H9 (cell line): ENCODE measurements around the gene EXOC1L. TPM values are rescaled to one million over a fixed set of nuclear protein-coding genes. Genes with fewer than 3 reads are reported as not detected.

ENCODE experiments used
- DNase-seq: peaks from one replicate; pipeline ENCODE4 v3.0.0-alpha.2; 2017
- H2AFZ ChIP-seq: one replicate; pipeline ENCODE4 v1.6.1; 2013; ENCODE audit warnings: mild to moderate bottlenecking, low read length, control low read depth, moderate library complexity
- H2AK5ac ChIP-seq: 2 replicates; pipeline ENCODE4 v1.6.1; 2013; ENCODE audit warnings: low read length, control low read depth, mixed read lengths; ENCODE audit not compliant: insufficient read length
- H2BK120ac ChIP-seq: one replicate; pipeline ENCODE4 v1.6.1; 2013; ENCODE audit warnings: low read depth, mild to moderate bottlenecking, low read length, control low read depth, inconsistent platforms; ENCODE audit not compliant: poor library complexity, severe bottlenecking
- H2BK12ac ChIP-seq: 2 replicates; pipeline ENCODE4 v1.6.1; 2013; ENCODE audit warnings: low read length, control low read depth, mixed read lengths, low read depth; ENCODE audit not compliant: insufficient read length
- H2BK15ac ChIP-seq: 2 replicates; pipeline ENCODE4 v1.6.1; 2013; ENCODE audit warnings: low read depth, low read length, control low read depth
- H2BK20ac ChIP-seq: one replicate; pipeline ENCODE4 v1.6.1; 2013; ENCODE audit warnings: low read depth, mild to moderate bottlenecking, low read length, control low read depth, inconsistent platforms; ENCODE audit not compliant: poor library complexity, severe bottlenecking
- H2BK5ac ChIP-seq: 2 replicates; pipeline ENCODE4 v1.6.1; 2013; ENCODE audit warnings: low read length, control low read depth, mixed read lengths; ENCODE audit not compliant: insufficient read length
- H3K14ac ChIP-seq: 2 replicates; pipeline ENCODE4 v1.6.1; 2013; ENCODE audit warnings: low read length, control low read depth; ENCODE audit not compliant: insufficient read depth
- H3K18ac ChIP-seq: 2 replicates; pipeline ENCODE4 v1.6.1; 2013; ENCODE audit warnings: low read depth, mild to moderate bottlenecking, mixed read lengths, low read length, control low read depth; ENCODE audit not compliant: insufficient read length
- H3K23ac ChIP-seq: 2 replicates; pipeline ENCODE4 v1.6.1; 2013; ENCODE audit warnings: low read length, control low read depth, mixed read lengths, low read depth; ENCODE audit not compliant: insufficient read length
- H3K23me2 ChIP-seq: 2 replicates; pipeline ENCODE4 v1.6.1; 2013; ENCODE audit warnings: low read depth, mild to moderate bottlenecking, mixed read lengths, low read length, control low read depth; ENCODE audit not compliant: insufficient read length, poor library complexity, severe bottlenecking
- H3K27ac ChIP-seq: 2 replicates; pipeline ENCODE4 v1.5.1; 2013; ENCODE audit warnings: low read length, control low read depth, mixed read lengths, low read depth; ENCODE audit not compliant: insufficient read length
- H3K27me3 ChIP-seq: 2 replicates; pipeline ENCODE4 v1.6.1; 2013; ENCODE audit warnings: low read length, control low read depth, inconsistent platforms; ENCODE audit not compliant: insufficient read depth
- H3K4ac ChIP-seq: 2 replicates; pipeline ENCODE4 v1.6.1; 2013; ENCODE audit warnings: low read depth, mild to moderate bottlenecking, control low read depth, inconsistent platforms, low read length, moderate library complexity
- H3K4me1 ChIP-seq: 2 replicates; pipeline ENCODE4 v1.6.1; 2013; ENCODE audit warnings: low read length, control low read depth, inconsistent platforms; ENCODE audit not compliant: insufficient read depth
- H3K4me2 ChIP-seq: 2 replicates; pipeline ENCODE4 v1.6.1; 2013; ENCODE audit warnings: low read length, control low read depth, mixed read lengths; ENCODE audit not compliant: insufficient read length, insufficient read depth
- H3K56ac ChIP-seq: 2 replicates; pipeline ENCODE4 v1.6.1; 2013; ENCODE audit warnings: low read depth, mild to moderate bottlenecking, mixed read lengths, low read length, control low read depth; ENCODE audit not compliant: insufficient read length
- H3K79me1 ChIP-seq: 2 replicates; pipeline ENCODE4 v1.6.1; 2013; ENCODE audit warnings: low read depth, mild to moderate bottlenecking, moderate library complexity, low read length, control low read depth, inconsistent platforms; ENCODE audit not compliant: insufficient read depth, poor library complexity, severe bottlenecking
- H3K79me2 ChIP-seq: 2 replicates; pipeline ENCODE4 v1.6.1; 2013; ENCODE audit warnings: low read length, control low read depth, inconsistent platforms; ENCODE audit not compliant: insufficient read depth
- H3K9ac ChIP-seq: 2 replicates; pipeline ENCODE4 v1.6.1; 2013; ENCODE audit warnings: low read length, control low read depth, mixed read lengths; ENCODE audit not compliant: insufficient read length; ENCODE audit errors: extremely low read depth
- H3K9me3 ChIP-seq: one replicate; pipeline ENCODE4 v1.6.1; 2013; ENCODE audit warnings: low read depth, low read length, inconsistent platforms; ENCODE audit not compliant: control insufficient read depth
- H3T11ph ChIP-seq: one replicate; pipeline ENCODE4 v1.6.1; 2013; ENCODE audit warnings: mild to moderate bottlenecking, low read length, control low read depth, inconsistent platforms
- H4K20me1 ChIP-seq: one replicate; pipeline ENCODE4 v1.6.1; 2013; ENCODE audit not compliant: control insufficient read depth, insufficient read length, insufficient read depth
- H4K5ac ChIP-seq: 2 replicates; pipeline ENCODE4 v1.6.1; 2013; ENCODE audit warnings: low read depth, mild to moderate bottlenecking, mixed read lengths, low read length, control low read depth; ENCODE audit not compliant: insufficient read length
- H4K8ac ChIP-seq: replicated peaks from 2 replicates; pipeline ENCODE4 v1.6.1; 2013; ENCODE audit warnings: low read length, control low read depth, mixed read lengths, low read depth; ENCODE audit not compliant: insufficient read length
- H4K91ac ChIP-seq: 2 replicates; pipeline ENCODE4 v1.6.1; 2013; ENCODE audit warnings: low read depth, mild to moderate bottlenecking, moderate library complexity, mixed read lengths, low read length, control low read depth; ENCODE audit not compliant: insufficient read length
- H3K27ac Mint-ChIP-seq, 3 experiments: 2 replicates in 2 of 3; 3 replicates in 1 of 3; pipeline ENCODE4 v1.8.0; 2020 to 2021; ENCODE audit warnings: mixed read lengths in 3 of 3, mild to moderate bottlenecking in 1 of 3, moderate library complexity in 1 of 3
- H3K27me3 Mint-ChIP-seq: 2 replicates; pipeline ENCODE4 v1.8.0; 2021; ENCODE audit warnings: low read depth, mild to moderate bottlenecking, moderate library complexity, mixed read lengths
- H3K36me3 Mint-ChIP-seq, 3 experiments: 2 replicates in 2 of 3; 3 replicates in 1 of 3; pipeline ENCODE4 v1.8.0; 2020 to 2021; ENCODE audit warnings: low read depth in 3 of 3, mixed read lengths in 3 of 3; ENCODE audit not compliant: insufficient read depth in 1 of 3
- H3K4me1 Mint-ChIP-seq, 2 experiments: 2 replicates each; pipeline ENCODE4 v1.8.0; 2020; ENCODE audit warnings: mixed read lengths in 2 of 2
- H3K4me3 Mint-ChIP-seq, 2 experiments: 2 replicates in 1 of 2; 3 replicates in 1 of 2; pipeline ENCODE4 v1.8.0; 2020 to 2021; ENCODE audit warnings: mild to moderate bottlenecking in 2 of 2, mixed read lengths in 2 of 2, moderate library complexity in 1 of 2
- H3K9me3 Mint-ChIP-seq, 2 experiments: 2 replicates in 1 of 2; 3 replicates in 1 of 2; pipeline ENCODE4 v1.8.0; 2020; ENCODE audit warnings: mild to moderate bottlenecking in 2 of 2, mixed read lengths in 2 of 2, moderate library complexity in 1 of 2
- CTCF ChIP-seq: fragments of 200-600 bp; sonication (generic); conservative IDR thresholded peaks from 3 replicates; pipeline ENCODE4 v1.8.0; 2021; ENCODE audit warnings: antibody characterized with exemption, mild to moderate bottlenecking
- WGBS: extraction: QIAGEN DNeasy Blood & Tissue Kit; methylation state at CpG from one replicate; pipeline ENCODE4 v1.1.7; 2013; ENCODE audit warnings: missing lambda C conversion rate, low lambda C conversion rate, mixed read lengths; ENCODE audit not compliant: insufficient read length; ENCODE audit errors: extremely low coverage; 5-methylcytosine and 5-hydroxymethylcytosine counted together
- total RNA-seq: library from RNA; stranded (reverse); gene quantifications from 2 replicates; pipeline ENCODE4 v1.2.1, GENCODE V29; 2021

The EXOC1L gene
- total RNA-seq, 1 experiment from 2014 or later: not detected

GRCh38 chr4:55820279-55820678 lies 689 bp downstream of the EXOC1L start:
- Histone ChIP-seq H2BK15ac (no peak overlapping the region), H3K9ac (no peak overlapping the region), H3K4me2 (no peak overlapping the region), H3K79me2 (no peaks in the 10 kb centered on the region), H3K18ac (no peak overlapping the region), H2AK5ac (no peak overlapping the region), H3K23ac (no peak overlapping the region), H3K27ac (no peak overlapping the region), H4K20me1 (no peaks in the 10 kb centered on the region), H4K91ac (no peak overlapping the region), H3K4me1 (no peaks in the 10 kb centered on the region; the same call in 1 of the 2 replicates), H3K27me3 (no peaks in the 10 kb centered on the region), H2BK20ac (no peak overlapping the region), H3K4ac (no peak overlapping the region), H2BK120ac (no peak overlapping the region), H3K23me2 (no peaks in the 10 kb centered on the region), H3T11ph (no peak overlapping the region), H3K56ac (no peak overlapping the region), H3K9me3 (no peaks in the 10 kb centered on the region), H2BK5ac (no peak overlapping the region), H3K14ac (no peak overlapping the region), H4K8ac (no peak overlapping the region), H2AFZ (no peak overlapping the region), H3K79me1 (no peaks in the 10 kb centered on the region), H4K5ac (no peak overlapping the region), H2BK12ac (no peak overlapping the region)
- Mint-ChIP-seq H3K27ac (no peak overlapping the region), H3K27me3 (peaks cover 1% of the 10 kb centered on the region; the same call in 1 of the 2 replicates), H3K36me3 (no peaks in the 10 kb centered on the region), H3K4me1 (peaks cover 9 to 12% of the 10 kb centered on the region in 2 experiments), H3K4me3 (no peak overlapping the region), H3K9me3 (no peaks in the 10 kb centered on the region)
- DNase-seq: no peak
- WGBS: no CpG with 5 or more reads among the region's 2 CpGs
- TF ChIP-seq CTCF: no peak
